Loucy (cell line): ENCODE data around the gene KIRREL3.
A peak's percentile ranks its signal among the peaks of the same experiment; 100 is the strongest.

ENCODE experiments used
- H2AFZ ChIP-seq: fragments of 200-600 bp; sonication (generic); 2 replicates; pipeline ENCODE4 v1.6.0; 2016; ENCODE audit warnings: antibody characterized with exemption, mild to moderate bottlenecking, low read length, moderate library complexity
- H3F3A ChIP-seq: fragments of 200-600 bp; 2 replicates; pipeline ENCODE4 v1.6.0; 2016; ENCODE audit warnings: antibody characterized with exemption, low read depth, mild to moderate bottlenecking
- H3K27me3 ChIP-seq: fragments of 200-600 bp; sonication (generic); 2 replicates; pipeline ENCODE4 v1.6.1; 2014; ENCODE audit warnings: low read length, mild to moderate bottlenecking; ENCODE audit not compliant: insufficient read depth, poor library complexity, severe bottlenecking
- H3K36me3 ChIP-seq: fragments of 200-600 bp; sonication (generic); 2 replicates; pipeline ENCODE4 v1.6.1; 2016; ENCODE audit warnings: low read length; ENCODE audit not compliant: insufficient read depth
- H3K4me1 ChIP-seq: fragments of 200-600 bp; sonication (generic); 2 replicates; pipeline ENCODE4 v1.5.1; 2014; ENCODE audit warnings: low read length, mild to moderate bottlenecking; ENCODE audit not compliant: insufficient read depth, poor library complexity, severe bottlenecking
- H3K4me2 ChIP-seq: fragments of 200-600 bp; sonication (generic); 2 replicates; pipeline ENCODE4 v1.6.0; 2014; ENCODE audit warnings: antibody characterized with exemption, low read length, low read depth, mild to moderate bottlenecking; ENCODE audit not compliant: poor library complexity, severe bottlenecking
- H3K4me3 ChIP-seq: fragments of 200-600 bp; sonication (generic); 2 replicates; pipeline ENCODE4 v1.5.1; 2014; ENCODE audit warnings: low read length, mild to moderate bottlenecking, mixed read lengths; ENCODE audit not compliant: poor library complexity, severe bottlenecking
- H3K79me2 ChIP-seq: fragments of 200-600 bp; sonication (generic); 2 replicates; pipeline ENCODE4 v1.6.1; 2014; ENCODE audit warnings: low read length; ENCODE audit not compliant: insufficient read depth
- H3K9ac ChIP-seq: fragments of 200-600 bp; sonication (generic); 2 replicates; pipeline ENCODE4 v1.6.0; 2014; ENCODE audit warnings: mild to moderate bottlenecking, low read depth, low read length, moderate library complexity; ENCODE audit not compliant: poor library complexity, severe bottlenecking
- H3K9me2 ChIP-seq: fragments of 200-600 bp; sonication (generic); replicated peaks from 2 replicates; pipeline ENCODE4 v1.6.1; 2016; ENCODE audit warnings: low read depth, low read length, mixed read lengths
- H3K9me3 ChIP-seq: fragments of 200-600 bp; sonication (generic); 2 replicates; pipeline ENCODE4 v1.6.1; 2014; ENCODE audit warnings: mild to moderate bottlenecking, antibody characterized with exemption, low read length, low read depth; ENCODE audit not compliant: insufficient read depth
- H4K20me1 ChIP-seq: fragments of 200-600 bp; sonication (generic); 2 replicates; pipeline ENCODE4 v1.6.0; 2014; ENCODE audit warnings: antibody characterized with exemption, low read length, mild to moderate bottlenecking; ENCODE audit not compliant: insufficient read depth, poor library complexity, severe bottlenecking
- EZH2phosphoT487 ChIP-seq: fragments of 200-600 bp; IDR thresholded peaks from 2 replicates; pipeline ENCODE4 v1.6.1; 2018; ENCODE audit warnings: antibody characterized with exemption, mild to moderate bottlenecking, moderate library complexity, borderline replicate concordance
- TF ChIP-seq, protein P1 (sequence below): fragments of 200-600 bp; sonication (generic); conservative IDR thresholded peaks from 2 replicates; pipeline ENCODE4 v1.5.1; 2014; ENCODE audit warnings: mild to moderate bottlenecking, antibody characterized with exemption, low read length

Gene KIRREL3

DNA sequence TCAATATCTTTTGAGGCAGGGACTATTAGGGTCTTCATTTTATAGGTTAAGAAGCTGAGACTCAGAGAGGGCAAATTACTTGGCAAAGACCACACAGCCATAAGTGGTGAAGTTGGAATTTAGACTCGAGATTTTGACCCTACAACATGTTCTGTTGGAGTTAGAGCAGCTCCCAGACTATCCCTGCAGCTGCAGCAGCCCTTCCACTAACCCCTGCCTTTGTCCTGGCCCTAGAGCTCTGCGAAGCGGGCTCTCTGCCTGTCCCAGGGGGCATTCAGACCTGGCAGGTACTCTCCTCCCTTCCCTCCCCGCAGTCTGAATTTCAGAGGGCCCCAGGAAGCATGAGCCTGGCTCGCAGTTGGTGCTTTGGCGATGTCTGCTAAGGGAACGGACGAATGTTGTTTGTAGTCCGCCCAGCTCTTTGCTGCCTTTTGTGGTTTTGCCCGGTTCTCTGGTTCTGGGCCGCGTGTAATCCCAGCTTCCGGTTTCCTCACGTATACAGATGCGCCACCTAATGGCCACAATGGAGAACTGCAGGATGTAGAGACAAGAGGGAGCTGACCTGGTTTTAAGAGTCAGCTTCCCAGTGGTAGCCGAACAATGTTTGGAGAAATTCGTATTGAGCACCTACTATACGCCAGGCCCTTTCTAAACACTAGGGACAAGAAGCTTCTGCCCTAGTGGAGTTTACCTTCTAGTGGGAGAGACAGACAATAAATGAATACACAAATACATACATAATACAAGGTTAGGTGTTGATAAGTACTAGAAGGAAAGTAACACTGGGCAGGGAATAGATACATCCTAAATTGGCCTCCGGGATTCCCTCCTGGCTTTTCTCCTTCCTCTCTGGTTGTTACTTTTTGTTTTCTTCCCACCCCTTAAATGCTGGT lies 519.9 kb downstream of the KIRREL3 start:
- Histone ChIP-seq H4K20me1 (no peaks in the 10 kb centered on the region), H3K4me1 (peaks cover 20% of the 10 kb centered on the region), H3K9ac (peak overlapping the region; percentile 64), H3K79me2 (no peaks in the 10 kb centered on the region), H2AFZ (peak overlapping the region; percentile 83), H3K9me2 (no peaks in the 10 kb centered on the region), H3F3A (no peaks in the 10 kb centered on the region), H3K27me3 (no peaks in the 10 kb centered on the region), H3K4me3 (peak overlapping the region; percentile 65), H3K36me3 (no peaks in the 10 kb centered on the region), H3K9me3 (no peaks in the 10 kb centered on the region), H3K4me2 (peak overlapping the region; percentile 74)
- TF ChIP-seq EZH2phosphoT487, result no peak
- TF ChIP-seq, protein P1, sequence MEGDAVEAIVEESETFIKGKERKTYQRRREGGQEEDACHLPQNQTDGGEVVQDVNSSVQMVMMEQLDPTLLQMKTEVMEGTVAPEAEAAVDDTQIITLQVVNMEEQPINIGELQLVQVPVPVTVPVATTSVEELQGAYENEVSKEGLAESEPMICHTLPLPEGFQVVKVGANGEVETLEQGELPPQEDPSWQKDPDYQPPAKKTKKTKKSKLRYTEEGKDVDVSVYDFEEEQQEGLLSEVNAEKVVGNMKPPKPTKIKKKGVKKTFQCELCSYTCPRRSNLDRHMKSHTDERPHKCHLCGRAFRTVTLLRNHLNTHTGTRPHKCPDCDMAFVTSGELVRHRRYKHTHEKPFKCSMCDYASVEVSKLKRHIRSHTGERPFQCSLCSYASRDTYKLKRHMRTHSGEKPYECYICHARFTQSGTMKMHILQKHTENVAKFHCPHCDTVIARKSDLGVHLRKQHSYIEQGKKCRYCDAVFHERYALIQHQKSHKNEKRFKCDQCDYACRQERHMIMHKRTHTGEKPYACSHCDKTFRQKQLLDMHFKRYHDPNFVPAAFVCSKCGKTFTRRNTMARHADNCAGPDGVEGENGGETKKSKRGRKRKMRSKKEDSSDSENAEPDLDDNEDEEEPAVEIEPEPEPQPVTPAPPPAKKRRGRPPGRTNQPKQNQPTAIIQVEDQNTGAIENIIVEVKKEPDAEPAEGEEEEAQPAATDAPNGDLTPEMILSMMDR, result peak; percentile 95

DNA sequence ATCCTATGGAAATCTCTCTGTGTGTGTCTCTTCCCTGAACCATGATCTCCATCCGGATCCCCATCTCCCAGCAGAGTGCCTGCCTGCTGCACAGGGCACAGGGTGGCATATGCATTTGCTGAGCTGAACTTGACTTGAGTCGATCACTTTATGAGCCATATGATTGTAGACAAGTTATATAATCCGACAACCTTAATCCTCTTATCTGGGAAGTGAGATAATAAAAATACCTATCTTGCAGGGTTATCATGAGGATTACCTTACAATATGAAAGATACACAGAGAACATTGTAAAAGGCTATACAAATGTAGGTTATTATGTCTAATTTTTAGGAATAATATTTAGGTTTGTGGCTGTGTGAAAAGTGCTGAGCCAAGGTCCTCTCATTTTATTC lies 520.6 kb downstream of the KIRREL3 start:
- H3K4me2 ChIP-seq, result peak overlapping the region; percentile 74
- TF ChIP-seq, protein P1, result no peak
- no peak for TF ChIP-seq EZH2phosphoT487
- no peaks in the 10 kb centered on the region for H3K9me2 ChIP-seq
- peaks cover 20% of the 10 kb centered on the region for H3K4me1 ChIP-seq
- peak overlapping the region; percentile 64 for H3K9ac ChIP-seq
- no peaks in the 10 kb centered on the region for H3K79me2 ChIP-seq
- peak overlapping the region; percentile 83; the same call in 1 of the 2 replicates for H2AFZ ChIP-seq
- H3K27me3 ChIP-seq, result no peaks in the 10 kb centered on the region
- H3K9me3 ChIP-seq, result no peaks in the 10 kb centered on the region
- no peaks in the 10 kb centered on the region for H4K20me1 ChIP-seq
- no peaks in the 10 kb centered on the region for H3K36me3 ChIP-seq
- no peaks in the 10 kb centered on the region for H3F3A ChIP-seq
- H3K4me3 ChIP-seq, result peak overlapping the region; percentile 65

DNA sequence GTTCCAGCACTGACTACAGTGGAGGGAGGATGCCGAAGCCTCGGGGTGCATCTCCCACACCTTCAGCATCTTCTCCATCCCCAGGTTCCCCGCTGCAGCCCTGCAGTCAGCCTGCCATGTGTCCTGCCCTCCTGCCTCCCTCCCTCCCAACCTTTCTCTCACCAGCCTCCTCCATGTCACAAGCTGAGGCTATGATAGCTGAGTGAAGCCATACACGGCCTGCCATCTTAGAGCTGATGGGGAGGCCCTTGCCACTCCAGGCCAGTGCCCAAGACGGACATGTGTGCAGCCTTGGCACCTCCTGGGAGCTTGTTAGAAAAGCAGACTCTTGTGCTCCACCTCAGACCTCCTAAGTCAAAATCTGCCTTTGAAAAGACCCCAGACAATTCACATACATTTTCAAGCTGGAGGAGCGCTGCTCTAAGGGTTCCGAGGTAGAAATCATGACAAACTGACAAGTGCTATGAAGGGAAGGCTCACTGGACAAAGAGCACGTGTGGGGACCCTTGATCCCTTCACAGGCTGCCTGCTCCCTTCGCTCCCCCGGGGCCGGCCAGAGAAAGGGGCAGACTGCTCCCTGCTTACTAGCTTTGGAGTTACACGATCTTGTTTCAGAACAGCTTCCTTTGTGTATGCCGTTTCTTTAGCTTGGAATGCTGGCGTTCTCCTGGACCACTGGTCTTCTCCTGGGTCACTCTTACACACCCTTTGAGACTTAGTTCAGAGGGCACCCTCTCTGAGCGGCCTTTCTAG lies 521.2 kb downstream of the KIRREL3 start:
- H3K27me3 ChIP-seq, result no peaks in the 10 kb centered on the region
- H3K79me2 ChIP-seq, result no peaks in the 10 kb centered on the region
- no peaks in the 10 kb centered on the region for H3F3A ChIP-seq
- H3K4me1 ChIP-seq, result peaks cover 19% of the 10 kb centered on the region
- peak overlapping the region; percentile 64 for H3K9ac ChIP-seq
- no peaks in the 10 kb centered on the region for H3K36me3 ChIP-seq
- no peak overlapping the region for H2AFZ ChIP-seq
- no peaks in the 10 kb centered on the region for H3K9me3 ChIP-seq
- H3K9me2 ChIP-seq, result no peaks in the 10 kb centered on the region
- no peak overlapping the region for H3K4me3 ChIP-seq
- TF ChIP-seq EZH2phosphoT487, result no peak
- TF ChIP-seq, protein P1, result no peak
- no peak overlapping the region for H3K4me2 ChIP-seq
- no peaks in the 10 kb centered on the region for H4K20me1 ChIP-seq
